Mesenteric fat pad (tissue), 1 donor: ENCODE measurements around the gene IFITM5. TPM values are rescaled to one million over a fixed set of nuclear protein-coding genes. Genes with fewer than 3 reads are reported as not detected.
A peak's percentile ranks its signal among the peaks of the same experiment; 100 is the strongest.

Experiments
- DNase-seq: peaks from one replicate; pipeline ENCODE4 v3.0.0-alpha.2; 2020; ENCODE audit warnings: low spot score
- long read RNA-seq: library from polyadenylated mRNA; unstranded; transcript quantifications from one replicate; pipeline ENCODE4 v2.0.0, GENCODE V29; 2020
- total RNA-seq: library from RNA; stranded (reverse); fragmentation: NEBNext Ultra II Directional; extraction: Animal tissue kit (Norgen Biotek cat#: 25700); gene quantifications from one replicate; pipeline ENCODE4 v1.2.1, GENCODE V29; 2021
- donor health status: DM: yes; HTN: yes; CAD: no.

Gene IFITM5
- total RNA-seq: not detected
- long read RNA-seq: 0 reads

GRCh38 chr11:299081-299891 lies at the start of gene IFITM5:
IFITM5 (minus strand) TSS chr11:299526; CDS start chr11:299490, 36 bp downstream.
- no peak for DNase-seq

GRCh38 chr11:346529-346928 lies 47.2 kb upstream of the IFITM5 start:
- no peak for DNase-seq

GRCh38 chr11:344836-345578 lies 45.7 kb upstream of the IFITM5 start:
- DNase-seq: no peak

- no peak for DNase-seq
Measured at GRCh38 chr11:342328-342727, 43.0 kb upstream of the IFITM5 start.

- no peak for DNase-seq
Measured at GRCh38 chr11:340539-341512, 41.5 kb upstream of the IFITM5 start.

- DNase-seq: no peak
Measured at GRCh38 chr11:339963-340362, 40.6 kb upstream of the IFITM5 start.

- peak; percentile 14 for DNase-seq
Measured at GRCh38 chr11:337711-338110, 38.4 kb upstream of the IFITM5 start.

- no peak for DNase-seq
Measured at GRCh38 chr11:336659-337198, 37.4 kb upstream of the IFITM5 start.

- DNase-seq: peak; percentile 68
Measured at GRCh38 chr11:335779-336658, 36.7 kb upstream of the IFITM5 start.

- peak; percentile 86 for DNase-seq
Measured at GRCh38 chr11:334264-334994, 35.1 kb upstream of the IFITM5 start.

GRCh38 chr11:333616-334263 lies 34.4 kb upstream of the IFITM5 start:
- peak; percentile 68 for DNase-seq

- peak; percentile 78 for DNase-seq
Measured at GRCh38 chr11:332651-333480, 33.5 kb upstream of the IFITM5 start.

GRCh38 chr11:331358-332060 lies 32.2 kb upstream of the IFITM5 start:
- DNase-seq: peak; percentile 75

- peak; percentile 74 for DNase-seq
Measured at GRCh38 chr11:330694-331357, 31.5 kb upstream of the IFITM5 start.

- DNase-seq: peak; percentile 68
Measured at GRCh38 chr11:330307-330693, 31.0 kb upstream of the IFITM5 start.

GRCh38 chr11:329886-330253 lies 30.5 kb upstream of the IFITM5 start:
- no peak for DNase-seq
